HTERT RPE-1 (cell line): Measurements from ENCODE around the gene BRD4.

Experiments used
- in situ Hi-C: fragments of 300-500 bp; cut with MboI; formaldehyde crosslinking; loops from 4 replicates; pipeline ENCODE4 v1.14.3; 2020; ENCODE audit warnings: low sequenced_read_pairs

BRD4 gene

DNA sequence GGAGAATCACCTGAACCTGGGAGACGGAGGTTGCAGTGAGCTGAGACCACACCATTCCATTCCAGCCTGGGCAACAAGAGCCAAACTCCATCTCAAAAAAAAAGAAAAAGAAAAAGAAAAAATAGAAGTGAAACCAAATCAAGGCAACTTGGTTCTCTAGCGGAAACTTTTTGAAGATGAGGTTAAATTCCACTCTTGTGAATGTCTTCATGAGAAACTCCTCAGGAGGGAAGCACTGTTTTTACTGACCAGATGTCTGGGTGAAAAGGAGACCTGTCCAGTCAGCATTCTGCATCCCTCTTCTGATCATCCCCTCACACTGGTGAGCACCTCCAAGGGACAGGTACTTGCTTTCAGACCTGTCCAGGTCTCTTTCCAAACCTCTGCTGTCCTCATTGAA lies 15.8 kb downstream of the BRD4 start:
- in situ Hi-C loops: no loop called here

DNA sequence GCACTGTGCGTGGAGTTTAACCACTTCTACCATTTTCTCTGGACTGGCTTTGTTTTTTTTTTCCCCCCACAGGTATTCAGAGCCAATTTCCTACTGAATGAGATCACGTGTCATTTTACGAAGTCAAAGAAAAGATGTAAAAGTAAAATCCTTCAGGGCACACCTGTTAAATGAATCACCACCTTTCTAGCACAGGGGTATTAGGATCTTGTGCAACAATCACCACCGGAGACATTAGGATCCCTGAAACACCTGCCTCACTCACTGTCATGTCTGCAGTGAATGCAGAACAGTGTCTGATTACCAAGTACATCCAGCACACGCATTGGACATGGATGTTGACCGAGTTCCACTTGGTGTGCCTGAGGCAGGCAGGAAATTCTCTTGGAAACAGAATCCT lies 17.2 kb downstream of the BRD4 start:
- in situ Hi-C loops: no loop called here

DNA sequence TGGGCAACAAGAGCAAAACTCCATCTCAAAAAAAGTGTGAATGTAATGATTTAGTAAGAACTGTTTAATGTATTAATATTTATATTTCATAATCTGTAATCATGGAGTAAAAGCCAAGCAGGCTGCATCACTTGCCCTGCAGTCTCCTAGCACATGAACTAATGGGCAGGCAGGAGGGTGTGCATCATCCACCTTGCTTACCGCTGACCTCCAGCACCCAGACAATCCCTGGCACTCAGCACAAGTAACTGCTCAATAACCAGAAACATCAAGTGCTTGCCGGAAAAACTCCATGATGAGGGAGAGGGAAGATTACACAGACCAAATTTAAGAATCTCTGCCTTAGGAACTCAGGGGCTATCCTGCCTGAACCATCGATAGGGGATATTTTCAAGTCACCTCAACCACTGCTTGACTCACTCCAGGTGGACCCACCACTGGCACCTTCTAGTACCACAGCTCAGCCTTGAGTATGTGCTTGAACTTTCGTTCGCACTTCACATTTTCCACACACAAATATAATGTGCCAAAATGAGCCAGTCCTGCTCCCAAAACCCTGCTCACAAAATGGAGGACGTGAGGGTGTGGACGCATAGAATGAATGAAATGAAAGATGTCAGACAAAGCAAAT lies 18.6 kb downstream of the BRD4 start:
- in situ Hi-C loops: no loop called here

DNA sequence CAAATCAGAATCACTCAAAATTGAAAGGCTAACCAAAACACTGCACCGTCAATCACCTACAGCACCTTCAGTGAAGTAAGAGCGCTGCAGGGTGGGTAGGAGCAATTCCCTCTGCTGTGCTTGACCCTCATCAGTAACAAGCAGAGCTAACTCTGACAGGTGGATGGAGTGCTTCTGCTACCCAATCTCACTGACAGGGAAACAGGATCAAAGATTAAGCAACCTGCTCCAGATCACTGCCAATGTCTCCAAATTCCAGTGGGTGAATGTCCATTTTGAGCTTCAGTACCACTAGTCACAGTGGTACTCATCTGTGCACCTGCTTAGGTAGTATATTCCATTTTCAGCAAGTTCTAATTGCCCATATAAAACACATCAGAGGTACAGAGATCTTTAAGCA lies 25.2 kb downstream of the BRD4 start:
- in situ Hi-C loops: no loop called here

DNA sequence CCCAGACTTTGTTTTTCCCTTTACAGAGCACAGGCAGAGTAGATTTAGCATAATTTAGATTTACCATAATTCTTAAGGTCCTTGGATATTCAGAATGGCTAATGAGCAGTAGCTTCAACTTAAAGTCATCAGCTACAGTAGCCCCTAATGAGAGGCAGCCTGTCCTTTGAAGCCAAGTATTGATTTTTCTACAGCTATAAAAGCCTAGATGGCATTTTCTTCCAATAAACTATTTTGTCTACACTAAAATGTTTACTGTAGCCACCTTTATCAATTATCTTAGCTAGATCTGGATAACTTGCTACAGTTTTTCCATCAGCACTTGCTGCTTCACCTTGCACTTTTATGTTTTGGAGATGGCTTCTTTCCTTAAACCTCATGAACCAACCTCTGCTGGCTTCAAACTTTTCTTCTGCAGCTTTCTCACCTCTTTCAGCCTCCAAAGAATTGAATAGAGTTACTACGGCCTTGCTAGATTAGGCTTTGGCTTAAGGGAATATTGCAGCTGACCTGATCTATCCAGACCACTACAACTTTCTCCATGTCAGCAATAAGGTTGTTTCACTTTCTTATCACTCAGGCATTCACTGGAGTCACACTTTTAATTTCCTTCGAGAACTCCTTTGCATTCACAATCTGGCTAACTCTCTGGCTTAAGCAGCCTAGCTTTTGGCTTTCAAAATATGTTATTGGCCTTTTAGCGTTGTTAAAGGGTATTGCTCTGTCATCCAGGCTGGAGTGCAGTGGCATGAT lies 26.6 kb downstream of the BRD4 start:
- in situ Hi-C loops: no loop called here

DNA sequence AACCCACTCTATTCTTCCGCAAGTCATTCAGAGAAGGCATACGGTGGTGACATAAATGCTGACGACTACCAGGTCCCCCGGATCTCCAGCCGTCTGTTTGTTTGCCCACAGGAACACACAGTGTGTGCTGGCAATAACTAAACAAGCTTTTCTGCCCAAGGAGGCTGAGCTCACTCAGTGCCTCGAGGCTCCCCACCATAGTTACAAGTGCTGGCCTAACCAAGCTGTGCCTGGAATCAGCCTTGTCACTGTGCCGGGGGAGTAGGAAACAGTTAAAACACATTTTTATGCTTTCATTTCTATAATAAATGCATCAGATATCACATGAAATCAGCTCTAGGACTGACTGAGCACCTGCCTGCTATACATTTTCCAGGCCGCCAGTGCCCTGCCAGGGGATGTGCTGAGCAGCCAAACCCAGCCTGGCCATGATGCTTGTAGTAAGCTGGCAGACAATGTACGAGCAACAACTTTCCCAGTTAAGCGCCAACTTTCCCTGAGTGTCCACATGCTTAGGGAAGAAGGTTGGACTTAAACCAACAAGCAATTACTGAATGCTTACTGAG lies 28.1 kb downstream of the BRD4 start:
- in situ Hi-C loops: no loop called here

DNA sequence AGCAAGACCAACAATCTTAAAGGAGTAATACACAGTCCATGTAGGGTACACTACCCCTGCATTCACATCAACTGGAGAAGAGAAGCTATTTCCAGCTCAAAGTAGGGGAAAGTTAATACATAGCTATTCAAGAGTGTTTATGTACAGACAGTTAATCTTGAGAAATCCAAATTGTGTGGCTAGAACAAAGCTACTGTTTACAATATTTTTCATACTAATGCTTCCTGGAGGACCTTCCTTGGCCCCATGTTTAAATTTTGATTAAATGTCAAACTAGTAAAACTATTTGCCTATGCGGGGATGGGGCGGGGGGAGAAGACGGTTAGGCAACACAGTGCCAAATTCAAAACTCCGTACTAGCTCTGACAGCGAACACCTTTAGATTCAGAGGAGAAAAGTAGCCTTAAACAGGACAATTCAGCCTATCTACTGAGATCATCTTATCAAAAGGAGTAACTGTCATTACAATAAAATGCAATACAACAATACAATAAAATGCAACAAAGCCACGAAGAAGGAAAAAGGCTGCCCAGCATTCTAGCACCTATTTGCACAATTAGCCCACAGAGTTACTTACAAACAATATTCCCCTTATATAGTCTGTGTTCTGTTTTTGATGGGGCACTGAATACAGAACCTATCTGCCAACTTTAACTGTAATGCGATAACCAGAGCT lies 29.1 kb downstream of the BRD4 start:
- in situ Hi-C loops: no loop called here

DNA sequence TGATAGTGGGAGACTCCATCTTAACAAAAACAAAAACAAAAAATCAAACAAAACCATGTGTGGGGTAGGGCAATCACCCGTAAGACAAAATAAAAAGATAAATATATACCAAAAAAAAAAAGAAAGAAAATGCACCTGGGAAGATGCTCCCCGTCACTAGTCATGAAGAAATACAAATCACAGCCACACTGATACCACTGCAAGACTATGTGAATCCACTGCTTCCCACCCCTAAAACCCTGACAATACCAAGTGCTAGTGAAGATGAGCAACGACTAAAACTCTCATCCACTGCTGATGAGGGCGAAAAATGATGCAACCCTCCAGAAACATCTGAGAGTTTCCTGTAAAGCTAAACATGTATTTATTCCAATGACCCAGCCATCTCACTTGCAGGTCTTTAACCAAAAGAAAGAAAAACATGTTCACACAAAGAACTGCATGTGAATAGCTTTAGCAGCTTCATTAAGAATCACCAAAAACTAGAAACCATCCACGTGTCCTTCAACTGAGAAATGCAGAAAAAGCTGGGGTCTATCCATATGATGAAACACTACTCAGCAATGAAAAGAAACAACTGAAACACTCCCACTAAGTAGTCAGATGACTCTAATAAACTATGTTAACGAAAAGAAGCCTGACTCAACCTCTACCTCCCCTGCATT lies 31.7 kb downstream of the BRD4 start:
- in situ Hi-C loops: no loop called here

DNA sequence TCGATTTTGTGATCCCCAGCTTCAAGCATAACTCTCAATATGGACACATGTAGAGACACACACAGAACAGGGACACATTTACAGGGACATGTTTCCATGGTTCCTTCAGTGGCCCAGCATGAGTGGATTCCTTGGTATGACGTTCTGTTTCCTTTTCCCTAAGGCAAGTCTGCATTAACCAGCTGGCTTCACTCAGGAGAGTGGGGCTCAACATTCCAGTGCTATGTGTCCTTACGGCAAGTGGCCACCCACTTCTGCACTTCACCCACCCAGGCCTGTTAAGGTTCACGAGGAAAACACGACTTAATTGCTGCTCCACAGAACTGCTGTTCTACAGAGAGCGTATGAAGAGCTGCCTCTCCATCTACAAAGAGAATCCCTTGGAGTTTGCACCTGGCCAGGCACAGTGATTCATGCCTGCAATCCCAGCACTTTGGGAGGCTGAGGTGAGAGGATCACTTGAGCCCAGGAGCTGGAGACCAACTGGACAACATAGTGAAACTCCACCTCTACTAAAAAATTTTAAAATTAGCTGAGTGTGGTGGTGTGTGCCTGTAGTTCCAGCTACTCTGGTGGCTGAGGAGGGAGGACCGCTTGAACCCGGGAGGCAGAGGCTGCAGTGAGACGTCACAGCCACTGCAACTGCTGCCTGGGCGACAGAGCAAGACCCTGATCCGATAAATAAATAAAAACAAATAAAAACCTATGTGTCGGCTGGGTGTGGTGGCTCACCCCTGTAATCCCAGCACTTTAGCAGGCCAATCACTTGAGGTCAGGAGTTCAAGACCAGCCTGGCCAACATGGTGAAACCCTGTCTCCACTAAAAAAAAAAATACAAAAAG lies 32.5 kb downstream of the BRD4 start:
- in situ Hi-C loops: no loop called here

DNA sequence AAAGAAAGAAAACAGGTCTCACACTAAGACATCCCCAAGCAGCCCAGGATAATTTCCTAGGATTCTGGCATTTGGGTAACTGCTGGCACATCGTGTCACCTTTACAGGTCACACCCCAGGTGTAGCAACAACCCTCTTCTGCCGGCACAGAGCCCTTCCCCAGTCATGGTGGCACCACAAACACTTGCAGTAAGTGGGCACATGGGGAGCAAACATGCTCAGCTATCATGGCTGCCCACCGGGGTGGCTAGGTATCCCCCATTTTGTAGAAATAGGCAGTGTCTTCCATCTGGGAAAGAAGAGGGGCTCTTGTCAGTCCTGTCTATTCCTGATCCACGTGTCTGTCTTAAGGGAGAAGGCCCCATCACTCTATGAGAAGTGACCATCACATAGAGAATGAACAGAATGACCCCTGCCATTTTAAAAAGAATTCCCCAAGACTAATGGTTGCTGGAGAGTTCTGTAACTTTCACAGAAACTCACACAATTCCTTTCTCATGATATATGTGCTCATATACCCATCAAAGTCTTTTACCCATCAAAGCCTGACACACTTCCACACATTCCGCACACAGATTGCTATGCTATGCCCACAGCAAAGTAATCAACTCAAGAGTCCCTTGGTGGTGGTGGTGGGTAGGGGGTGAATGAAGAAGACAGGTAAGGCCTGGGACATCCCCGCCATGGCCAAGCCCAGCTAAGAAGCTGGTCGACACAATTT lies 33.3 kb downstream of the BRD4 start:
- in situ Hi-C loops: no loop called here

DNA sequence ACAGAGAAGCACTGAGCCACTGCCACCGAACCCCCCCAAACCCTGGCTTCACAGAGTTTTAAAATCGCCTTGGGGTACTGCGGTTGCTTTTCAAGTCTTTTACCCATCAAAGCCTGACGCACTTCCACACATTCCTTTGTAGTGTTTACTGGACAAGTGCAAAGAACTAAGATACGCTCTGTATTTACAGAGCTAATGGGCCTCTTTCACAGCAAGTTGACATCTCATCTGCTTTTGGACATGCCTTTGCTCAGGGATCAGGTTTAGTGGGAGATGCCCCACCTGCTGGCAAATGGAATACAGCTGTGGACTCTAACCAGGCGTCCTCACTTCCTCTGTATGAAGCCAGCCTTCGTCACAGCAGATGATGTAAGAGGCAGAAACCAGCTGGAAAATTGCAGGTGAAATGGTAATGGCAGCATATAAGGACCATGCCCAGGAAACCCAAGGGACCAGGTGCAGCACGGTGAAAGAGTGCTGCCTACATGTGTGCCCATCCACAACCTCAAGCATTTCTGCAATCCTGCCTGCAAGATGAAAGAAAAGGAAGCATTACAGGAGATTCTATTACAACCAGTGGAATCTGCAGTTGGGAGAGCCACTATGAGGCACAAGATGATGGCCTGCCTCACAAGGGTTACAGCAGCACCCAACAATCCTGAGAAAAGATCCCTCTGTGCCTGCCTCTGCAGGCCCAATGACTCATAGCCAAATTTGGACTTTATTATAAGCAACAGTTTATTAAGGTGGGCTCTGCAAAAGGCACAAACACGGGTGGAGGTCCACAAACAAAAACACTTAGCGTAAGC lies 34.7 kb downstream of the BRD4 start:
- in situ Hi-C loops: no loop called here

DNA sequence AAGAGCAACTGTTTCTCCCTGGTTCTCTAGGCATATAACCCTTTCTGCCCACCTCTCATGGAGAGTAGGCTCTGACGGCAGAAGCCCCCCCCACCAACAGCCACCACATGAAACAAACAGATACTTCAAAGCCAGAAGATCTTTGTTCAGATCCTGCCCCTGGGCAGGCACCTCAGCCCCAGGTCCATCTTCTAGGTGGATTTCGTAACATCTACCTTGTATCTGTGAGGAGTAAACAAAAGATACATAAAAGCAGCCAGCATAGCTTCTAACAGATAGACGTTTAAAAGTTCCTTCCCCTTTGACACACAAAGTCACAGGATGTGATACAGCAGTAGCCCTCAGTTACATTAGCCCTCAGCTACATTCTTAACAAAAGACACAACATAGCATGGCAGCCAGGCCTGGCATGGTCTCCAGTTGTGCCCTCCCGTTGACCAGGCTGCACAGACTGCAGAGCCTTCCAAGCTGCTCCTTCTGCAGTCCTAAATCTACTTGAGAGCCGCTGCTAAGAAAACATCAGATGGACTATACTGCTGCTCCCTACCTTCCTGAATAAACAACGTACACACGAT lies 35.4 kb downstream of the BRD4 start:
- in situ Hi-C loops: no loop called here

DNA sequence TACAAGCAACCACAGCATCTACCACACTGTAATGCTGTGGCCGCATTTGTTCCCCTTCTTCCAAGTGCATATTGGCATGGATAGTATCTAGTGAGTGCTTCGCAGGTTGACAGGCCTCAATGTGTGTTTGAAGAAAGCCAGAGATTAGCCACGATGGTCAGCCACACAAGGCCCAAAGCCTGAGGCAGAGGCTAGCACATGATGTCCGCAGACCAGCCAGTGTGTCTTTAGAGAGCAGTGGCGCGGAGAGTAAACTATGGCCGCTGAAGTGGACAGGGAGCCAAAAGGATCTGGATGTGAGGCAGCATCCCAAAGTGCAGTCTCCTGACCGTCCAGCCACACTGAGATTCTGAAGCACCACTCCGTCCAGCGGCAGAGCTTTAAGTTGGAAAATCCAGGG lies 36.0 kb downstream of the BRD4 start:
- in situ Hi-C loops: no loop called here

DNA sequence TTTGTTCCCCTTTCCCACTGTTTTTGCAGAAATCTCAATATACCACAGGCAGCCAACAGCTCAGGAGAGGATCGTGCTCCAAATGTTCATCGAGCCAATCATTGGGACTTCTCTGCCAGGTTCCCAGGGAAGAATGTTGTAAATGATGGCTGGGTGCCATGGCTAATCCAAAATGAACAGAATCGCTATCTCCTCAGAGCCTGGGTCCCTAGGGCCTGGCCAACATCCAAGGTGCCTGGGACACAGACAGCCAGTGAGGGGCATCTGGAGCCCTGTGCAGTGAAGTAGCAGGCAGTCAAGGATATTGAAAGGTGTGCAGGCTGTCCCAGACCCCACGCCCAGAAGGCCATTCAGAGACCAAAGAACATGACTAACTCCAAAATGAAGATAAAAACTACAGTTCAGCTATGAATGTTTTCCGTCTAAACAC lies 37.8 kb downstream of the BRD4 start:
- in situ Hi-C loops: no loop called here

DNA sequence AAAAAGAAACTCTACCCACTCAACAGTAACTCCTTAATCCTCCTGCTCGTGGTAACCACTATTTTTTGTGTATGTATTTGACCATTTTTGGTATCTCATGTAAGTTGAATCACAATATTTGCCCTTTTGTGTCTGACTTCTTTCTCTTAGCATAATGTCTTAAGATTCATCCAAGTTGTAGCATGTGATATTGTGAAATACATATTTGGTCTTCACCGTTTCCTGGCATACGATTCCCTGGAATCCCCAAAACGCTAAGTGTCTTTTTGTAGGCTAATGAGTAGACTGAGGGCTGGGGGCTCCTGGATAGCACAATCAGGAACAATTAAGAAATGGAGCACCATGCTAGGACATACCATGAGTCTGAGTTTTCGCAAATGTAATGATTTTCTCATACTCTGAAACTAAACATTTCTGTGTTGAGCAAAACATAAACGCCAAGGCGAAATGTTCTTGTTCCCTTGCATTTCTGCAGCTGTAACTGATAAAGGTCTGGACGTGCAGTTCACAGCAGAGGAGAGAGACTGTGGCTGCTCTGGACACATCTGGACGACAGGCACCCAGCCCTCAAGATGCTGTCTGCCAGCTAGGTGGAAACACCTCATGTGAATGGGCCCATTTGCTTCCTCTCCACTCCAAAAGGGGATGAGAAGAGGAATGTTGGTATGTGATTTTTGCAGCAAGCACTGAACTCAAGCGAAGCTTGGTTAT lies 38.4 kb downstream of the BRD4 start:
- in situ Hi-C loops: no loop called here

DNA sequence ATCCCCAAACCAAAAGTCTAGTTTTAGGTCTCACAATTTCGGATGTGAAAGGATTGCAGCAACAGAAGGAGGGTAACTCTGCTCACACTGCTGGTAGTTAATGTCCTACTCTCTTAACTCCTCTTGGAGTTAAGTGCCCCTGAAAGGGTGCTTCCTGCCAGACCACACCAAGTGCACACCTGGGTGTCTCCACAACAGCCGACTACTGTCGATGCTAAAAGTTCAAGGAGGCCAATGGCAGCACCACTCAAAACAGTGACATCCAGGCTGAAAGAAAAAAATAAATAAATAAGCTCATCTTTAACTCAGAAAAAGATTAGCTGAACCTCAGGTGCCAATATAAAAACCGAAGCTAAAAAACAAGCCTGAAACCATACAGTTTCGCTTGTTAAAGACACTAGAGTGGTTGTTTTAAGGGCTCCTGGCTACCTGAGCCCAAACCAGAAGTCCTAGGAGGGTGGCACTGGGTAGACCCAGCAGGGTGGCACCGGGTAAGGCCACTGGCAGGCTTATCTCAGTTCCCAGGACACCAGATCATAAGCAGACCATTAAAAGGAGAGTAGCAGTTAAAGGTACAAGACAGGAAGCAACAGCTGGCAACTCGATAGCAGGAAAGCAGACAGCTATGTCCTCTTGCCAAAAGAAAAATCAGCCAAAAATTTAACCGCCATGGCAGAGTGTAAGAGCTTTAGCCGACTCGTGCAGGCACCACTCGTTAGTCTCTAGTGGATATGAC lies 39.3 kb downstream of the BRD4 start:
- in situ Hi-C loops: no loop called here

DNA sequence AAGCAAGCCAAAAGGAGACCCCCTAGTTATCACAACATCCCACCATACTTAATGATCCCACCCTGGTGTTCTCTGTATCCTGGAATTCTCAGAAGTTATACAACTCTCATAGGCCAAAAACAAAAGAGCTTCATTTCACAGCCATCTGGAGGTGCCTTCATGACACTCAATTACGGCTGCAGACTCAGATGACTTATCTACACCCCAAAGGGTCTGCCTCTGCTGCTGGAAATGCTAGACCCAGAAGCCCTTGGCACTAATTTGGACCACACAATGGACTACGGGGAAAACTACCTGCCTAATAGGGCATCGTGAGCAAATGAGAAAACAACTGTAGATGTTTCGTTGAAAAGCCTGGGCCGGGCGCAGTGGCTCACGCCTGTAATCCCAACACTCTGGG lies 40.2 kb downstream of the BRD4 start:
- in situ Hi-C loops: no loop called here
